Measurements from ENCODE around the gene BRAF.

- TF ChIP-seq, protein P1, sequence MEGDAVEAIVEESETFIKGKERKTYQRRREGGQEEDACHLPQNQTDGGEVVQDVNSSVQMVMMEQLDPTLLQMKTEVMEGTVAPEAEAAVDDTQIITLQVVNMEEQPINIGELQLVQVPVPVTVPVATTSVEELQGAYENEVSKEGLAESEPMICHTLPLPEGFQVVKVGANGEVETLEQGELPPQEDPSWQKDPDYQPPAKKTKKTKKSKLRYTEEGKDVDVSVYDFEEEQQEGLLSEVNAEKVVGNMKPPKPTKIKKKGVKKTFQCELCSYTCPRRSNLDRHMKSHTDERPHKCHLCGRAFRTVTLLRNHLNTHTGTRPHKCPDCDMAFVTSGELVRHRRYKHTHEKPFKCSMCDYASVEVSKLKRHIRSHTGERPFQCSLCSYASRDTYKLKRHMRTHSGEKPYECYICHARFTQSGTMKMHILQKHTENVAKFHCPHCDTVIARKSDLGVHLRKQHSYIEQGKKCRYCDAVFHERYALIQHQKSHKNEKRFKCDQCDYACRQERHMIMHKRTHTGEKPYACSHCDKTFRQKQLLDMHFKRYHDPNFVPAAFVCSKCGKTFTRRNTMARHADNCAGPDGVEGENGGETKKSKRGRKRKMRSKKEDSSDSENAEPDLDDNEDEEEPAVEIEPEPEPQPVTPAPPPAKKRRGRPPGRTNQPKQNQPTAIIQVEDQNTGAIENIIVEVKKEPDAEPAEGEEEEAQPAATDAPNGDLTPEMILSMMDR (IDR thresholded peaks at IDR 0.05) = no peak
- no peak for TF ChIP-seq EZH2 (IDR thresholded peaks at IDR 0.05)
- no peak for TF ChIP-seq EZH2phosphoT487 (IDR thresholded peaks at IDR 0.05)
Observed at GRCh38 chr7:140909476-140910161, 15.1 kb downstream of the BRAF start.
